Neural cell (in vitro differentiated cells): ENCODE data around the gene ATP1B1. TPM values are rescaled to one million over a fixed set of nuclear protein-coding genes. Genes with fewer than 3 reads are reported as not detected.

ENCODE experiments used
- H2AFZ ChIP-seq: fragments of 200-600, 300-800 bp; sonication (generic), shearing (Covaris generic); 2 replicates; pipeline ENCODE4 v1.6.0; 2014; ENCODE audit warnings: low read depth, mild to moderate bottlenecking, antibody characterized with exemption, low read length, moderate library complexity
- H3F3A ChIP-seq: fragments of 200-600 bp; shearing (Covaris generic); 2 replicates; pipeline ENCODE4 v1.6.1; 2016; ENCODE audit warnings: mild to moderate bottlenecking, moderate library complexity, mixed read lengths, antibody characterized with exemption, low read length; ENCODE audit not compliant: insufficient read depth, poor library complexity, severe bottlenecking
- H3K27ac ChIP-seq: fragments of 200-600, 300-800 bp; sonication (generic), shearing (Covaris generic); 2 replicates; pipeline ENCODE4 v1.5.1; 2014; ENCODE audit warnings: mild to moderate bottlenecking, low read length, moderate library complexity
- H3K27me3 ChIP-seq: fragments of 300-800, 200-600 bp; sonication (generic), shearing (Covaris generic); 2 replicates; pipeline ENCODE4 v1.6.0; 2014; ENCODE audit warnings: mild to moderate bottlenecking, low read depth, low read length, moderate library complexity; ENCODE audit not compliant: insufficient read depth
- H3K36me3 ChIP-seq: fragments of 300-800, 200-600 bp; sonication (generic), shearing (Covaris generic); 2 replicates; pipeline ENCODE4 v1.5.1; 2014; ENCODE audit warnings: mild to moderate bottlenecking, antibody characterized with exemption, low read length, moderate library complexity; ENCODE audit not compliant: insufficient read depth
- H3K4me2 ChIP-seq: fragments of 300-800, 200-600 bp; sonication (generic), shearing (Covaris generic); 2 replicates; pipeline ENCODE4 v1.6.0; 2014; ENCODE audit warnings: mild to moderate bottlenecking, low read length
- H3K4me3 ChIP-seq: fragments of 300-800, 200-600 bp; sonication (generic), shearing (Covaris generic); 2 replicates; pipeline ENCODE4 v1.5.1; 2014; ENCODE audit warnings: mild to moderate bottlenecking, low read length, moderate library complexity
- H3K79me2 ChIP-seq: fragments of 200-600 bp; shearing (Covaris generic); replicated peaks from 2 replicates; pipeline ENCODE4 v1.6.0; 2014; ENCODE audit warnings: mild to moderate bottlenecking, low read length, moderate library complexity; ENCODE audit not compliant: insufficient read depth
- H3K9ac ChIP-seq: fragments of 300-800, 200-600 bp; sonication (generic), shearing (Covaris generic); 2 replicates; pipeline ENCODE4 v1.6.1; 2016; ENCODE audit warnings: mild to moderate bottlenecking, low read length, mixed read lengths
- H3K9me2 ChIP-seq: fragments of 200-600 bp; shearing (Covaris generic); 2 replicates; pipeline ENCODE4 v1.6.1; 2016; ENCODE audit warnings: mild to moderate bottlenecking, low read length, mixed read lengths; ENCODE audit not compliant: insufficient read depth
- H3K9me3 ChIP-seq: fragments of 200-600, 300-800 bp; sonication (generic), shearing (Covaris generic); 2 replicates; pipeline ENCODE4 v1.6.1; 2016; ENCODE audit warnings: mild to moderate bottlenecking, mixed run types, low read length, moderate library complexity, mixed read lengths
- H4K20me1 ChIP-seq: fragments of 200-600 bp; shearing (Covaris generic); 2 replicates; pipeline ENCODE4 v1.6.1; 2016; ENCODE audit warnings: mild to moderate bottlenecking, mixed run types; ENCODE audit not compliant: insufficient read depth
- EP300 ChIP-seq: fragments of 450-650 bp; conservative IDR thresholded peaks from 2 replicates; pipeline ENCODE4 v1.6.1; 2014; ENCODE audit warnings: antibody characterized with exemption, mild to moderate bottlenecking, moderate library complexity; ENCODE audit not compliant: poor library complexity, severe bottlenecking
- EZH2 ChIP-seq: fragments of 200-600, 300-800 bp; shearing (Covaris generic), sonication (generic); IDR thresholded peaks from 2 replicates; pipeline ENCODE4 v1.6.1; 2014; ENCODE audit warnings: antibody characterized with exemption, low read length, borderline replicate concordance, mild to moderate bottlenecking; ENCODE audit not compliant: insufficient read depth, poor library complexity, severe bottlenecking
- MXI1 ChIP-seq: fragments of 450-650 bp; conservative IDR thresholded peaks from 2 replicates; pipeline ENCODE4 v1.6.1; 2014; ENCODE audit warnings: antibody characterized with exemption, mild to moderate bottlenecking; ENCODE audit not compliant: poor library complexity, severe bottlenecking
- POLR2AphosphoS5 ChIP-seq: IDR thresholded peaks from 2 replicates; pipeline ENCODE4 v1.6.1; 2012
- RAD21 ChIP-seq: fragments of 450-650 bp; conservative IDR thresholded peaks from 2 replicates; pipeline ENCODE4 v1.6.1; 2014; ENCODE audit warnings: antibody characterized with exemption, mild to moderate bottlenecking, moderate library complexity
- SMC3 ChIP-seq: fragments of 450-650 bp; conservative IDR thresholded peaks from 2 replicates; pipeline ENCODE4 v1.6.1; 2014; ENCODE audit warnings: antibody characterized with exemption, mild to moderate bottlenecking, moderate library complexity; ENCODE audit not compliant: poor library complexity
- TAF1 ChIP-seq: IDR thresholded peaks from 2 replicates; pipeline ENCODE4 v1.6.1; 2012; ENCODE audit warnings: low read depth
- polyA plus RNA-seq: library from polyadenylated mRNA; depleted of rRNA; stranded (reverse); fragments of >200 nt; gene quantifications from 2 replicates; pipeline ENCODE4 v1.2.3, GENCODE V29; 2014
- TF ChIP-seq, protein P1 (sequence below): IDR thresholded peaks from 2 replicates; pipeline ENCODE4 v1.6.1; 2012; ENCODE audit warnings: borderline replicate concordance
- TF ChIP-seq, protein P2 (sequence below): fragments of 450-650 bp; IDR thresholded peaks from 2 replicates; pipeline ENCODE4 v1.5.1; 2014; ENCODE audit warnings: antibody characterized with exemption, mild to moderate bottlenecking, moderate library complexity; ENCODE audit not compliant: poor library complexity, severe bottlenecking

ATP1B1 gene
- polyA plus RNA-seq, 1 donor from 2014 or later = 114 TPM

DNA sequence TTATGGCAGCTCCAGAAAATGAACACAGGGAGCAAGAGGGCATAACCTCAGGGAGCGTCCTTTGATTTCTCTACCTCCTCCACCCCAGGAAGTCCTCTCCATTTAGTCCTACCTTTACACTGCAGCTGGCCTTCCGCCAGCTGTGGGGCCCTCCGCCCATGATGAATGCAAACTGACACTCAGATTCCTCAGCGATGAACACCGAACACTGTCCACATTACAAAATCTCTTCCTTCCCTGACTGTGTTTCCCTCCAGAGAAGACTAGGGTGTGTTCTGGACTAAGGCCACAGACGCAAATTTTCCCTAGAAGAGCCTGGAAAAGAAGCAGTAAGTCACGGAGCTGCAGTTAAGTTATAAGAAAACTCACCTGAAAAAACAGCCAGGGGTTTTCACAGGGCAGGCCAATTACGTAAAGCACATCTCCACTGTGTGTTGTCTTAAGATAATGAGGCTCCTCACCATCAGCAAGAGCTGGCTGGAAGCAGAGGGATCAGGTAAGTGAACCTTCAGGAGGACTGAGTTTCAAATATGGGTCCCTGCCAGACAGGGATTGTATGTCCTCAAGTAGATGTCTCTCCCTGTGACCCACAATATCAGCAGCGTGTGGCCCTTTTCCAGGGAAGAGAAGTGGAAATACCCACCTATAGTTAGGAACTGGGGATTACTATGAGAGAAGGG, 46.3 kb upstream of the ATP1B1 start:
- Histone ChIP-seq H3K79me2 (no peaks in the 10 kb centered on the region), H3K9ac (no peak overlapping the region), H3K27ac (no peak overlapping the region), H3K4me2 (no peak overlapping the region), H2AFZ (no peak overlapping the region), H3K4me3 (no peak overlapping the region), H3K9me3 (no peaks in the 10 kb centered on the region), H3K27me3 (no peaks in the 10 kb centered on the region), H4K20me1 (no peaks in the 10 kb centered on the region), H3K9me2 (no peaks in the 10 kb centered on the region), H3F3A (no peaks in the 10 kb centered on the region), H3K36me3 (no peaks in the 10 kb centered on the region)
- TF ChIP-seq, protein P1, sequence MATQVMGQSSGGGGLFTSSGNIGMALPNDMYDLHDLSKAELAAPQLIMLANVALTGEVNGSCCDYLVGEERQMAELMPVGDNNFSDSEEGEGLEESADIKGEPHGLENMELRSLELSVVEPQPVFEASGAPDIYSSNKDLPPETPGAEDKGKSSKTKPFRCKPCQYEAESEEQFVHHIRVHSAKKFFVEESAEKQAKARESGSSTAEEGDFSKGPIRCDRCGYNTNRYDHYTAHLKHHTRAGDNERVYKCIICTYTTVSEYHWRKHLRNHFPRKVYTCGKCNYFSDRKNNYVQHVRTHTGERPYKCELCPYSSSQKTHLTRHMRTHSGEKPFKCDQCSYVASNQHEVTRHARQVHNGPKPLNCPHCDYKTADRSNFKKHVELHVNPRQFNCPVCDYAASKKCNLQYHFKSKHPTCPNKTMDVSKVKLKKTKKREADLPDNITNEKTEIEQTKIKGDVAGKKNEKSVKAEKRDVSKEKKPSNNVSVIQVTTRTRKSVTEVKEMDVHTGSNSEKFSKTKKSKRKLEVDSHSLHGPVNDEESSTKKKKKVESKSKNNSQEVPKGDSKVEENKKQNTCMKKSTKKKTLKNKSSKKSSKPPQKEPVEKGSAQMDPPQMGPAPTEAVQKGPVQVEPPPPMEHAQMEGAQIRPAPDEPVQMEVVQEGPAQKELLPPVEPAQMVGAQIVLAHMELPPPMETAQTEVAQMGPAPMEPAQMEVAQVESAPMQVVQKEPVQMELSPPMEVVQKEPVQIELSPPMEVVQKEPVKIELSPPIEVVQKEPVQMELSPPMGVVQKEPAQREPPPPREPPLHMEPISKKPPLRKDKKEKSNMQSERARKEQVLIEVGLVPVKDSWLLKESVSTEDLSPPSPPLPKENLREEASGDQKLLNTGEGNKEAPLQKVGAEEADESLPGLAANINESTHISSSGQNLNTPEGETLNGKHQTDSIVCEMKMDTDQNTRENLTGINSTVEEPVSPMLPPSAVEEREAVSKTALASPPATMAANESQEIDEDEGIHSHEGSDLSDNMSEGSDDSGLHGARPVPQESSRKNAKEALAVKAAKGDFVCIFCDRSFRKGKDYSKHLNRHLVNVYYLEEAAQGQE = no peak

DNA sequence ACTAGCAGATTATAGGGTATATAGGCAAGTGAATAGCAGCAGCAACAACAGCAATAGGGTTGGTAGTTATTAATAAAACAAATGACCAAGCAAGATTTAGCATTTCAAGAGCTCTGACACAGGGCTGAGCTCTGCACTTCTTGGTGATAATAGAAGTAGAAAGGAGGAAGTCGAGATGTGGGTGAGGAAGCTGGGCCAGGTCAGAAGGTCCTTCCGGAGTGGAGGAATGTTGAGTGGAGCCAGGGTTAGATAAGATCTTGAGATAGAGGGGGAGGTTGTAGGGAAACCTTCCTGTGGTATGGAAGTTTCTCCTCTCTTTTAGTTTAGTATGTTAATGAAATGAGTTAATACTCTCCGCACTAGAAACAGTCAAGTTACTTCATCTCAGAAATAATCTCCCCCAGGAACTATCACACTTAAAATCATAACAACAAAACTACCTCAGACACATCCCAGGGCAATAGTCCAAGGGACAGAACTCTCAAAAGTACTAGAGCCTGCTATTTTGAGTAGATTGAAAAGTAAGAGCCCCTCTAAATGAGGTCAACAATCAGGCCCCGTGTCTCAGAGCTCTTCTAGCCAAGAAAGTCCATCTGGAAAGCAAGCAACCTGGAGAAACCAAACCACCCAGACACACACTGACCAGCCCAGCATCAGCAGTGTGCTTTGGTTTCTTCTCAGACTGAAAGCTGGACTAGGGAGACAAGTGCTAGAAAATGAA, 45.4 kb upstream of the ATP1B1 start:
- no peak overlapping the region for H2AFZ ChIP-seq
- TF ChIP-seq RAD21 = no peak
- TF ChIP-seq EP300 = no peak
- no peak for TF ChIP-seq TAF1
- TF ChIP-seq, protein P2, sequence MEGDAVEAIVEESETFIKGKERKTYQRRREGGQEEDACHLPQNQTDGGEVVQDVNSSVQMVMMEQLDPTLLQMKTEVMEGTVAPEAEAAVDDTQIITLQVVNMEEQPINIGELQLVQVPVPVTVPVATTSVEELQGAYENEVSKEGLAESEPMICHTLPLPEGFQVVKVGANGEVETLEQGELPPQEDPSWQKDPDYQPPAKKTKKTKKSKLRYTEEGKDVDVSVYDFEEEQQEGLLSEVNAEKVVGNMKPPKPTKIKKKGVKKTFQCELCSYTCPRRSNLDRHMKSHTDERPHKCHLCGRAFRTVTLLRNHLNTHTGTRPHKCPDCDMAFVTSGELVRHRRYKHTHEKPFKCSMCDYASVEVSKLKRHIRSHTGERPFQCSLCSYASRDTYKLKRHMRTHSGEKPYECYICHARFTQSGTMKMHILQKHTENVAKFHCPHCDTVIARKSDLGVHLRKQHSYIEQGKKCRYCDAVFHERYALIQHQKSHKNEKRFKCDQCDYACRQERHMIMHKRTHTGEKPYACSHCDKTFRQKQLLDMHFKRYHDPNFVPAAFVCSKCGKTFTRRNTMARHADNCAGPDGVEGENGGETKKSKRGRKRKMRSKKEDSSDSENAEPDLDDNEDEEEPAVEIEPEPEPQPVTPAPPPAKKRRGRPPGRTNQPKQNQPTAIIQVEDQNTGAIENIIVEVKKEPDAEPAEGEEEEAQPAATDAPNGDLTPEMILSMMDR = no peak
- TF ChIP-seq POLR2AphosphoS5 = no peak
- no peak for TF ChIP-seq EZH2
- TF ChIP-seq, protein P1 = no peak
- no peak for TF ChIP-seq MXI1
- TF ChIP-seq SMC3 = no peak
- H3K27me3 ChIP-seq = no peaks in the 10 kb centered on the region
- no peaks in the 10 kb centered on the region for H4K20me1 ChIP-seq
- H3K79me2 ChIP-seq = no peaks in the 10 kb centered on the region
- H3K27ac ChIP-seq = no peak overlapping the region
- H3K36me3 ChIP-seq = no peaks in the 10 kb centered on the region
- no peaks in the 10 kb centered on the region for H3K9me3 ChIP-seq
- no peak overlapping the region for H3K9ac ChIP-seq
- H3F3A ChIP-seq = no peaks in the 10 kb centered on the region
- no peak overlapping the region for H3K4me2 ChIP-seq
- H3K4me3 ChIP-seq = no peak overlapping the region
- H3K9me2 ChIP-seq = no peaks in the 10 kb centered on the region
